T1000 (cell line): ENCODE measurements around the gene TAF4B.
"Not testable (repeated sequence)": the region's sequence is repeated elsewhere in the genome, so short reads cannot be mapped to it uniquely, and the experiment has no call there.

Experiments
- DNase-seq: peaks from one replicate; lab custom pipeline; 2025; ENCODE audit warnings: mixed read lengths; lab: John Stamatoyannopoulos, UW

The TAF4B gene

DNA sequence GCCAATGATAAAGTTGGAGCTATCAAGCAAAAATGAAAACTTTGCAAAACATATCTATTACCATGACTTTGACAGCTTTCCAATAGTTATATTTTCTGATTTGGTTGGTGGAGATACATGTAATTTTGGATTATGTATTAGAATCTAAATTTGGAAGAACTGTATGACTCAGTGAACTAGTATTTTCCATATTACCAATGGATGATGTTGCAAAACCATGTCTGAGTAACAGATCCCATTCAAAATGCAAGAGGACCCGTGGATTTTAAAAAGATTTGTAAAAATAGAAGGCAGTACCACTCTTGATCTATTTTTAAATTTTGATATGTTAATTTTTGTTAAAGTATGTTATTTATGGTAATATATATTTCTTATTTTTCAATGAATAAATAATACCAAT, 83.0 kb downstream of the TAF4B start:
- DNase-seq = no peak

DNA sequence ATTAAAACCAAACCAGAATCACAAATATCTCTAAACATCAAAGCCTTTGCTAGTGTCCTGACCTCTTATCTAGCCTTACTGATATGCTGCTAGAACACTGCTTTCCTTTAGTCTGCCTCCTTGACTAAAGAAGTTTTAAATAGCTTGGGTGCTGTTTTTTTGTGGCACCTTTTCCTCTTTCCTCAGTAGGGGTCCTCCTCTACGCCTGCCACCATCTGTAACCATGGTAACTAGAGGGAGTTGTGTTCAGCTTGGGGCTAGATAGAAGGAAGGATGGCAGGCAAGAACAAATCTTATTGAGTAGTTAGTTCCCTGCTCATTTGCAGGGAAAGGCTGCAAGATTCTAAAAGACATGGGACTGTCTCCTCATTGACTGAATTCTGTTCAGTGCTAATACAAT, 86.0 kb downstream of the TAF4B start:
- DNase-seq = no peak

DNA sequence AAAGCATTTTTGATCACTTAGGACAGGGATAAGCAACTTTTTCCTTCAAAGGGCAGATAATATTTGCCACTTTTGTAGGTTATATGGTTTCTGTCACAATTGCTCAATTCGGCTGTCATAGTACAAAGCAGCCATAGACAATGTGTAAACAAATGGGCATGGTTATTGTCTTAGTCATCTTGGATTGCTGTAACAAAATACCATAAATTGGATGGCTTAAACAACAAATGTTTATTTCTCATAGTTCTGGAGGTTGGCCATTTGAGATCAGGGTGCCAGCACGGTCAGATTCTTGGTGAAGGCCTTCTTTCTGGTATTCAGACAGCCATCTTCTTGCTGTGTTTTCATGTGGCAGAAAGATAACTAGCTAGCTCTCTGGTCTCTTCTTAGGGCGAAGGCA, 91.2 kb downstream of the TAF4B start:
- no peak for DNase-seq

DNA sequence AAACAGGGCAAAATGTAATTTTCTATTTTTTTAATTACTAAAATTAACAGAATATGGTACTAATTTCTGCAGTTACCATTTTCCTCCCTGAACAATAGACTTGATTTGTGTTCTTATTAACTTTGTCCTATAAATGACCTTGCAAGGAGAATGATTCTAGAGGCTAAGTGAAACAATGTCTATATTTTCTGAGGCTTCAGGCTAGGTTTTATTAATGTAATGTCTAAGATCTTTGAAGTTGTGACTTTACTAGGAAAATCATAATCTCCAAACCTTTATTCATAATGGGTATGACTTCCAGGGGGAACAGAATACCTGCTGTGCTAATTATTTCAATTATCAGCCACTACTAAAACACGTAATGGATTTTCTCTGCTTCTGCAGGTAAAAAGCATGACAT, 94.4 kb downstream of the TAF4B start:
- no peak for DNase-seq

DNA sequence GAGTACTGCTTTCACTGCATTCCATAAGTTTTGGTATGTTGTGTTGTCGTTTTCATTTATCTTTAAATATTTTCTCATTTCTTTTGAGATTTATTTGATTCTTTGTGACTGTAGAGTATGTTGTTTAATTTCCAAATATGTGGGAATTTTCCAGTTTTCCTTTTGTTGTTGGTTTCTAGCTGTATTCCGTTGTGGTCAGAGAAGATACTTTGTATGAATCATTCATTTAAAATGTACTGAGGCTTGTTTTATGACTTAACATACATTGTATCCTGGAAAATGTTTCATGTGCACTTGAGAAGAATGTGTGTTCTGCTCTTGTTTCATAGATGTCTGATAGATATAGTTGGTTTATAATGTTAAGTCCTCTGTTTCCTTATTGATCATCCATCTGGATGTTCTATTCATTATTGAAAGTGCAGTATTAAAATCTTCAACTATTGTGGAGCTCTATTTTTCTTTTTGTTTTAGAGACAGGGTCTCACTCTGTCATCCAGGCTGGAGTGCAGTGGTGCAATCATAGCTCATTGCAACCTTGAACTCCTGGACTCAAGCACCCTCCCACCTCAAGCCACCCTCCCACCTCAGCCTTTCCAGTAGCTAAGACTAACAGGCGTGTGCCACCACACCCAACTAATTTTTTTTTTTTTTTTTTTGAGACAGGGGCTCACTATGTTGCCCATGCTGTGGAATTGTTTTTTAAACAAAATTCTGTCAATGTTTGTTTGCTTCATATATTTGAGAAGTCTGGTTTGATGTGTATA, 96.8 kb downstream of the TAF4B start:
- DNase-seq = no peak

DNA sequence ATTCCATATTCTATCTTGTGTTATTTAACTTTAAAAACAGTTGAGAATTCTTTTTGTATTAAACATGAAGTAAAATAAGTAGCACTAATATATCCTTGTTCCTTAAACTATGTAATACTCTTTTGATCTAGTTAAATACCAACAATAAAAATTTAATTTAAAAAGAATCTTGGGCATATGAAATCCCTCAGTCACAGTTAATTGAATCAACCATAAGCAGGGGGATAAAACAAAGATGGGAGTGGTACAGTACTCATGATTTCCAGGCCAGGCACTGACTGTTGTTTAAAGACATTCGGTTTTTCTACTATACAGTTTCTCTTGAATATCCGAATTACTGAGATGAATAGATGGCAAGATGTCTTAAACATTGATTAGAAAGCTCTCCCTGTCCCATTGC, 99.5 kb downstream of the TAF4B start:
- DNase-seq = no peak

DNA sequence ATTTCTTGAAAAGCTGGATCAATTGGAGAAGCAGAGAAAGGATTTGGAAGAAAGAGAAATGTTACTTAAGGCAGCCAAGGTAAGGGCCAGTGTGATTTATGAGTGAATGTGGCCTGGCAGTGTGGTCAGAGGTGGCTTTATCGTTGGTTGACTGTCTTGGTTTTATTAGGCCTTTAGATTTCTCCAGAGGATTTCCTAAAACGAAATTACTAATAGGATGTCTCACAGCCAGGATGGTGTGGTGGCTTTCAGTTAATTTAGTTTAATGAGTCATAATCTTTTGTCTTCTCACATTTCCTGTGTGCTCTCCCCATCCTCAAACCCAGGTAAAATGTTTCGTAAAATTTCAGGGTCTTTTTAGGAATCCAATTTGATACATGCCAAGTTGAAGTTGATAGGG, 100.8 kb downstream of the TAF4B start:
- DNase-seq = no peak

DNA sequence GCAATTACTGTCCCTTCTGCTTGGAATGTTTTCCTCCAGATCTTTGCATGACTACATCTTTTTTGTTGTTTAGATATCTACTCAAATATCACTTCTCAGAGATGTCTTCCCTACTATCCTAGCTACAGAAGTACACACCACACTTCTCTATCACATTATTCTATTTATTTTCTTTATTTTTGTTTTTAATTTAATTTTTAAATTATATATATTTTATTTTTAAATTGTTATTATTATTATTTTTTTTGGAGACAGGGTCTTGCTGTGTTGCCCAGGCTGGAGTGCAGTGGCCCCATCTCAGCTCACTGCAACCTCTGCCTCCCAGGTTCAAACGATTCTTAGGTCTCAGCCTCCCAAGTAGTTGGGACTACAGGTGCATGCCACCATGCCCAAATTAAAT, 106.7 kb downstream of the TAF4B start:
- DNase-seq = no peak

DNA sequence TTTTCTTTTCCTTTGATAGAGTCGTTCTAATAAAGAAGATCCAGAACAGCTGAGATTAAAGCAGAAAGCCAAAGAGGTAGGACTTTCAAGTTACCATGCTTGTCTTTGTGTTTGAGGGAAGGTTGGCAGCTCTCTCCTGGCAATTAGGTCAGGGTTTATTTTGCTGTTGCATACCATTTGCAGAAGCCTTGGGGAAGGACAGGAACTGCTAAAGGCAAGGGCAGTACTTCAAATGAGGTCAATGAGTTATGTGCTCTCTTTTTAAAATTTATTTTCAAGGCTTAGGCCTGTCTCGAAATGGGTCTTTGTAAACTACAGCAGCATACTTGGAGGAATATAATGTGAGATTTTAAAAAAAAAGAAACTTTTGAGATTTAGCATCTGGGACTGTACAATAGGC, 108.9 kb downstream of the TAF4B start:
- DNase-seq = no peak

DNA sequence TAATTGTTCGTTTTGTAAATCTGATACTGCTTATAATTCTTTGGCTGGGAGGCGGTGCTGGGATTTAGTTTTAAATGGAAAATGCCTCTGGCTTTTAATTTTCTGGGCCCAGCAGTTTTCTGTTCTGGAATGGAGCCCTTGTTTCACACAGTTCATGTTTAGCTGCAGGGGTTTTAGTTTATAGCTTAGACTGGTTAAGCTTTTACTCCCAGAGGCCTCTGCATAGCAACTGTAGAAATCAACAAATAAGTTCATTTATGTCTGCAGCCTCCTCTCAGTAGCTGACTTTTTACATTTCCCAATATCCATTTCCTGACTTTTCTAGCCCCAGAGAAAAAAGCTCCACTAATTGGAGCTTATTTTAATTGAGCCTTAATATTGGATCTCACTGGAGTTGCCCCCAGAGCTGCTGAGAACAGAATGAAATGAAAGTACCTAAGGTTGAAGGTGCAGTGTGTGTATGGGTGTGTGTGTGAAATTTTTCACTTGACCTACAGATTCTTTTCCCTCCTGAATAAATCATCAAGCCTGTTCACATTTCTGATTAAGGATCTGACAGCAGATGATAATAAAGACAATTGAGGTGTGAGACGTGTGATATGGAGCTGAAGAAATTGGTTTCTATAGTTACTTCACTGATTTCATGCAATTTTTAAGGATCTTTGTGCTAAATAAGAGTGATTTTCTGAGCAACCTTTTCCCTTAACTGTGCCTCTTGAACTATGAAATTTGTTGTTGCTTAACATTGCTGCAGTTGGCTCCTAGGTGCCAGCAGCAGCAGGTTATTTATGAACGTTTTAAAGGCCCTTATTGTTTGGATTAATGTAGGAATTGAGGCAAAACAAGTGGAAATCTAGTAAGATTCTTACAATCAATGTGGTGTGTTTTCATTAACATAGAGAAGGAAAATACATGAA, 109.6 kb downstream of the TAF4B start:
- no peak for DNase-seq

DNA sequence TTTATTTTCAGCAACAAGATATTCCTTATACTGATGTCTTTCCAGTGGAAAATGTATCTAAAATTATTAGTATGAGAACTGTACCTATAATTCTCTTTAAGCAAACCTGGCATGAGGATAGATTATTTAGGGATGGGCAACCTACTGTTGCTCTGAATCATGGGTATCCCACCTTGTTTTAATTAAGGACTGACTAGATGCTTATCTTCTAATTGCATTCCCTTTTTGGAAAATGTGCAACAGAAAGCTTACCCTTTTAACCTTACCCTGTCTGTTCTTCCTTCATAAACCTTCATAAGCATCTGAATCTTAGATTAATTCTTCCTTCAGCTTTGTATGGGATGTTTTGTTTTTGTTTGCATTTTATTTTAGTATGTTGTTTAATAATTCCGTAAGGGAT, 110.3 kb downstream of the TAF4B start:
- DNase-seq = no peak

DNA sequence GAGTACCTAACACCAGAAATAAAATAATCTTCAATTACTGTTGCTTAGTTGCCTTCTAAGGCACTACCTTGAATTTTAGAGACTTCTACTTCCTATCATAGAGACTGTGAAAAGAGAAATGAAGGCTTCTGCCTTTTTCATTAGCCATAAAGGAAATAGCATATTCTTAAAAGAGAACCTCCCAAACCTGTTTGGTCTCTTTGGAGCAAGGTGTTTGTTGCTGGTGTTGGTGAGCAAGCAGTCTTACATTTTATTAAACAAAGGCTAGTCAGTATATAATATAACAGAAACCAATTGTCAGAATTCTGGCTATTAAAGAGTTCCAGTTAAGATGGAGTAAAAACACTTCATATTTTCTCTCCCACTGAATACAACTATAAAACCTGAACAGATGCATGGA, 116.4 kb downstream of the TAF4B start:
- no peak for DNase-seq

DNA sequence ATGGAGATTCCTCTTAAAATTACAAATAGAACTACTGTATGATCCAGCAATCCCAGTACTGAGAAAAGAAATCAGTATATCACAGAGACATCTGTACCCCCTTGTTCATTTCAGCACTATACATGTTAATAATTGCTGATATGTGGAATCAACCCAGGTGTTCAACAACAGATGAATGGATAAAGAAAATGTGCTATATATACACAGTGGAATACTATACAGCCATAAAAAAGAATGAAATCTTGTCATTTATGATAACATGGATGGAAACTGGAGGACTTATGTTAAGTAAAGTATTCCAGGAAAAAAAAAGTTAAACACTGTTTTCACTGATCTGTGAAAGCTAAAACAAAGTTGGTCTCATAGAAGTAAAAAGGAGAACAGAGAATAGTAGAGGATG, 124.7 kb downstream of the TAF4B start:
- no peak for DNase-seq

DNA sequence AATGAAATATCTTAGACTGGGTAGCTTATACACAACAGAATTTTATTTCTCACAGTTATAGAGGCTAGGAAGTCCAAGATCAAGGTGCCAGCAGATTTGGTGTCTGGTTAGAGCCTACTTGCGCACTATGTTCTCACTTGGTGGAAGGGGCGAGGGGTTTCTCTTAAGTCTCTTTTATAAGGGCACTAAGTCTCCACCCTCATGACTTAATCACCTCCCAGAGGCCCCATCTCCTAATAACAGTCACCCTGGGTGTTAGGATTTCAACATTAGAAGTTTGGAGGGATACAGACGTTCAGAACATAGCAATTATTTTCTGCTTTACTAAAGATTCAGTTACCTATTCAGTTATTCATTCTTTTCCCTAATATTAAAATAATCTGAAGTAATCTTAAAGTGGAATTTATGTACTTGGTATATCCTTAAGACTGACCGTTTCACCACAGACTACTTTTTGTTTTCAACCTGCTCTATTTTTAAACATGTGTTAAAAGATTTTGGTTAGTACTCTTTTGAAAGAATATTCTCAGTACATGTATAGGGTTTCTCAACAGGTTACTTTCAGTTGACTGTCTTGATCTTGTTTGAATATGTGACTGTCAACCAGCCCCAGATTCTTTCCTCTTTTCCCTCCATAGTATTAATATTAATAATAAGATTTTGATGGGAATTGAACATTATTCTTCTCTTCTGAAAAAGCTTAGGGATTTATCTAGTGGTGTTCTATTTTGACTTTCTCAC, 130.0 kb downstream of the TAF4B start:
- no peak for DNase-seq

DNA sequence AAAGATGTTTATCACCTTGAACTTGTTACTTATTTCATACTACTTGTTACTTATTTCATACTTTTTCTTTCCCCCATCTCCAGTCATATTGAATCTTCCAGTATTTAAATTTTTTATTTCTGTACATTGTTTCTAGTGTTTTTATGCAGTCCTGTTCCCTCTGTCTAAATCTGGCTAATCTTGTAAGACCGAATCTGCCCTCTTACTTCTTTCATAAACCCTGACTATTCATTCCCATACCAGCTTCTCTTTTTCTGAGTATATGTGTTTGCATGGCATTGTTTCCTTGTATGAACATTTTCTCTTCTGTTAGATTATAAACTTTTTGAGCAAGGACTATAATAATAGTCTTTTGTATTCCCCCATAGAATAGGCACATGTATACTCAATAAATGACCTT, 131.7 kb downstream of the TAF4B start:
- no peak for DNase-seq

DNA sequence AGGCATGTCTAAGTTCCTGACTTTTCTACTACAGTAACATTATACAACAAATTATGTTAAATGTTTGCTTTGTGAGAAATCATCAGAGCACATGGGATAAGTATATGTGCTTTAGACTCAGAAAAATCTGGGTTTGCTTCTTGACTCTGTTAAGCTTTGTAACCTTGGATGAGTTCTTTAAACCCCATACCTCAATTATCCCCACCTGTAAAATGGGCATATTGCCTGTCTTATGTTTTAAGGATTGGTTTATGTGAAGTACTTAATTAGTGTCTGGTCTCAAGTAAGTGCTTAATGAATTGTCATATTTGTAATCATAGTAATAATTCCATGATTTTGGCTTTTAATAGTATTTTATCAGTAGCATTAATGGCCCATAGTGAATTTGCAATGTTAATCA, 135.8 kb downstream of the TAF4B start:
- DNase-seq = no peak

DNA sequence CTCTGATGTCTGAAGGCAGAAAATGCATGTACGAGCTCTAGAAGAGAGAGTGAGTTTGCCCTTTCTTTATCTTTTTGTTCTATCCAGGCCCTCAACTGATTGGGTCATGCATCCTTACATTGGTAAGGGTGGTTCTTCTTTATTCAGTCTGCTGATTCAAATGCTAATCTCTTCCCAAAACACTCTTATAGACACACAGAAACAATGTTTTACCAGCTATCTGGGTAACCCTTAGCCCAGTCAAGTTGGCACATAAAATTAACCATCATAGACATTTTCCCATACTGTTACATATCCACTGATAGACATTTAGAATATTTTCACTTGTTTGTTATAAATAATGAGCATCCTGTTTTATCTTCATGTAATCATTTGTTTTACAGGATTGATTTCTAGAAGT, 141.2 kb downstream of the TAF4B start:
- DNase-seq = no peak

DNA sequence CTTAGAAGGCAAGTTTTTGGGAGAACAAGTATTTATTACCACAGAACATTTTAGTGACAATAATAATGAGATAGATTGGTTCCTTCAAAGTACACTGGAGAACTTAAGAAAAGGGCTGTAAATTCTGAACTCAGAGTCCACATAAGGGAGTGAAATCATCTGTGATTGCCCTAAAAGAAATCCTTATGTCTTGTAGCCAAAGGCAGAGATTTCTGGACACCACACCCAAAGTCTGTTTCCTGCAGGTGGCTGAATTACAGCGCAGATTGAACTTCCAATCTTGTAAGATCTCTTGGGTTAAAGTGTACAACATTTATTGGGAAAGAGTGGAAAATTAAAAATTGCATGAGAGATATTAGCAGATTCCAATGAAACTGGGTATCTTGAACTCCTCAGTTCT, 143.8 kb downstream of the TAF4B start:
- no peak for DNase-seq

DNA sequence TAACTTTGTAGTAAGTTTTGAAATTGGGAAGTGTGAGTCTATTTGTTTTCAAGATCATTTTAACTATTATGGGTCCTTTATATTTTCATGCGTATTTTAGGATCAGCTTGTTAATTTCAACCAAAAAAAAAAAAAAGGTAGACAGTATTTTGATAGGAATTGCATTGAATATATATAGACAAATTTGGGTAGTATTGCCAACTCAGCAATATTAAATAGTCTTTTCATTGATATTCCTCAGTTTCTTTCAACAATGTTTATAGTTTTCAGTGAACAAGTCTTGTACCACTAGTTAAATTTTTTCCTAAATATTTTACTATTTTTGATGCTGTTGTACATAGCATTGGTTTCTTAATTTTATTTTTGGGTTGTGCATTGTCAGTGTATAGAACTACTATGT, 149.9 kb downstream of the TAF4B start:
- no peak for DNase-seq

DNA sequence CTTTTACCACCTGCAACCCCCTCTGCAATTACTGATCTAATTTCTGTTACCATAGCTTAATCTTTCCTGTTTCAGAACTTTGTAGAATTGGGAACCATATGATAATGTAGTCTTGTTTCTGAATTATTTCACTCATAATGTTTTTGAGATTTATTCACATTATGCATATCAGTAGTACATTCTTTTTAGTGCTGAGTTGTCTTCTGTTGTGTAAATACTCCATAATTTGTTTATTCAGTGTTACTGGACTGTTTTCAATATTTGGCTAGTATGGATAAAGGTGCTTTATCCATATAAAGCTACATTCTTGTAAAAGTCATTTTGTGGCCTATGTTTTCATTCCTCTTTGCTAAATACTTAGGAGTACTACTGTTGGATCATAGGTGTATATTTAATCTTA, 152.5 kb downstream of the TAF4B start:
- no peak for DNase-seq

DNA sequence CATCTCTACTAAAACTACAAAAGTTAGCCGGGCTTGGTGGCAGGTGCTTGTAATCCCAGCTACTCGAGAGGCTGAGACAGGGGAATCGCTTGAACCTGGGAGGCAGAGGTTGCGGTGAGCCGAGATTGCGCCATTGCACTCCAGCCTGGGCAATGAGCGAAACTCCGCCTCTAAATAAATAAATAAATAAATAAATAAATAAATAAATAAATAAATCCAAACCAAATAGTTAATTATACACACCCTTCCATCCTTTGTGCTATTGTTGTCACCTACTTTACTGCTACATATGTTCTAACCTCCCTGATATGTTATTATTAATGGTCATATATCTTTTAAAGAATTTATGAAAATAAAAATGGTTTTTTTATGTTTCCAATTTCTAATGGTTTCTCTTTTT, 155.3 kb downstream of the TAF4B start:
- DNase-seq = not testable (repeated sequence)

DNA sequence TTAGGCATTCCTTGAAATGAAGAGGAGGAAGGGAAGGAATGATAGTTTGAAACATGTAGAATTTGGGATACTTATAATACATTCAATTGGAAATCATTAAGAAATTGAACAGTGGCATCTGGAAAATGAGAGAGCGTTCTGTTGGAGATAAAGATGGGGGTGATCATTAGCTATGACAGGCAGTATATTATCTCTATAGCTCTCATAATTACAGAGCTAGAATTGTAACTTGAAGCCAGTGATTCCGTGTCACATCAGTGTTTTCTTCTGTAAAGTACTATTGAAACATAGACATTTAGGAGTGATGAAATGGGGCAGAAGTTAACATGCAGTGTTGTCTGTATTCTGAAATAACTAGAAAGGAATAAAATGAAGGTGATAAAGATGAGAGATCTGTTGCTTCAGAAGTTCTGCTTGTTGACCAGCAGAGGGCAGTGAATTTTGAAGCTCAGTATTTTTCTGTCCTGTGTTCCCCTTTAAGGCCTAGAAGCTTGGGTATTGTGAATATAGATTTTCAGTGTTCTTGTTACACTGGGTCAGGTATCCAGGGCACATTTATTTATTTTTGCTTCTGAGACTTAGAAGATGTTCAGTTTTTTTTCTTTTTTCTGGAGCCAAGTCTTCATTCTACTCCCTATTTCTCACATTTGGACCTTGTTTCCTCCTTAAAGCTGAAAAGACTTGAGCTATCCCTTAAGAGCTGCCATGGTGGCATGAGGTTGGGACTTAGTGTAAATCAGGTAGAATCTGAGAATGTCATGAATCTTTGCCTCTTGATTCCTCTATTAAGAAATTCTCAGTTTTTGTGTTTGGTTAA, 157.4 kb downstream of the TAF4B start:
- DNase-seq = no peak
